HG03108 (cell line): ENCODE results near the gene DOP1A.
A peak's percentile ranks its signal among the peaks of the same experiment; 100 is the strongest.
"Not testable (repeated sequence)": the region's sequence is repeated elsewhere in the genome, so short reads cannot be mapped to it uniquely, and the experiment has no call there.

Experiments
- ATAC-seq: cut with Tn5 transposase; IDR thresholded peaks from one replicate; pipeline ENCODE4 v1.9.1; 2021; ENCODE audit warnings: moderate library complexity; ENCODE audit not compliant: unreplicated experiment

DOP1A gene

DNA sequence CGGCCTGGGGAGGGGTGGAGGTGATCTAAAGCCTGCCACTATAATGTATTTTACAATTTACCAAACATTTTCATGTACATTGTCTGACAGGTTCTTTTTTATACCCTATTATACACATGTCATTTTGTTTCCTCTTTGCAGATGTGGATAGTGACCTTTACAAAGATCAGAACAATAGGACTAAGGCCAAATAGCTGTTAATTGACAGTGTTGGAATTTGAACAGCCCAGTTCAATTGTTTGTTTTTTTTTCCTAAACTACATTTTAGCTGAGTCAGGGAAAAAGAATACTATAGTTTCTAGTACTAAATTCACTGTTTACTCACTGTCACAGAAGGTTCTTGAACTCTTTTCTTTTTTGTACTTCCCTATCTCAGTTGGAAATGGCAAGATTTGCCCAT lies 85.4 kb downstream of the DOP1A start:
- ATAC-seq = no peak

DNA sequence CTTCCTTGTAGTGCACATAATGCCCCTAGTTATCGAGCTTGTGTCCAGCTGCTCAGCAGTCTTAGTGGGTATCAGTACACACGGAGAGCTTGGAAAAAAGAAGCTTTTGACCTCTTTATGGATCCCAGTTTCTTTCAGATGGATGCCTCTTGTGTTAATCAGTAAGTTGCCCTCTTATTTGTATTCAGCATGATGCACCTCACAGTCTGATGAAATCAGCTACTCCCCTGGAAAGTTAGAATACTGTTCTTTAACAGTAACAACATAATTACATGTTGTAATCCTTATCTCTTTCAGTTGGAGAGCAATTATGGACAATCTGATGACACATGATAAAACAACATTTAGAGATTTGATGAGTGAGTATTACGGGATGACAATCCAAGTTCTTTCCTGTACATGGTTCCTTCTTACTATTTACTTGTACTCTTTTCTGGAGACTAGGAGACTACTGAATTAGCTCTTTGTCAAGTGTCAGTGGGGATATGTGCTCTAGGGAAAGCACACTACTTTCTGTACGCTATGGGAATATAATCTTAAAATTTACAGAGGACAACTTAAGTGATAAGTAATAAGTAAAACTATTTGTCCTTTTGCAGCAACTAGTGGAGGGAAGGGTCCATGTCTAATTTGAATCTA lies 86.5 kb downstream of the DOP1A start:
- ATAC-seq = no peak

- ATAC-seq = no peak
Measured at GRCh38 chr6:83155794-83156193, 88.3 kb downstream of the DOP1A start.

DNA sequence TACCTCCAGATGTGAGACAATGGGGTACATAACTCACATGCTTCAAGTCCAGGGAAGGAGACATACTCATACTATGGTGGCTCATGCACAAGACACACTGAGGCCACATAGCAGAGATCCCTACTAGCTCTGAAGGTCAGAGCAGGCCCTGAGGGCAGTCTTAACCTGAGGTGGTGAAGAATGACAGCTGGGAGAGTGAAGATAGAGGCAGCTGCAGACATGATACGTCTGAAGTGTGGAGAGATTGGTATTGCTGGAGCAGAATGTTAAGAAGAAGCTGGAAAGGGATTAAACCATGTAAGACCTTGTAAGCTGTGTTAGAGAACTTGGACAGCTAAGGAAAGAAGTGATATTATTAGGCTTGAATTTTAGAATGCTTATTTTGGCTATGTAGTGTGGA lies 92.7 kb downstream of the DOP1A start:
- no peak for ATAC-seq

DNA sequence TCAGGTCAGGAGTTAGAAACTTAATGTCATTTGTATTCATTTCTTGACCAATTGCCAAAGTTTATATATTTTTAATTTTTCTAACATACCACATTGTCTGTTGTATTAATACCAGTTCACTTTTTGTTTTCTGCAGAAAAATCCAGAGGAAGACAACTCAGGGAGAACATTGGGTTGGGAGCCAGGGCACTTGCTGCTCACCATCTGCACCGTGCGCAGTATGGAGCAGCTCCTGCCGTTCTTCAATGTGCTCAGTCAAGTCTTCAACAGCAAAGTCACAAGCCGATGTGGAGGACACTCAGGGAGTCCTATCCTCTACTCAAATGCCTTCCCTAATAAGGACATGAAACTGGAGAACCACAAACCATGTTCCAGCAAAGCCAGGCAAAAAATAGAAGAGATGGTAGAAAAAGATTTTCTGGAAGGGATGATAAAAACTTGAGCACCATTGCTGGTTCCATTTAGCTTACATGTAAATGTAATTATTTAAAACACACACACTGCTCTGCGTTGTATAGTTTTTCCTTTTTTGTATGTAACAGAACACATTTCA lies 100.3 kb downstream of the DOP1A start:
- no peak for ATAC-seq

DNA sequence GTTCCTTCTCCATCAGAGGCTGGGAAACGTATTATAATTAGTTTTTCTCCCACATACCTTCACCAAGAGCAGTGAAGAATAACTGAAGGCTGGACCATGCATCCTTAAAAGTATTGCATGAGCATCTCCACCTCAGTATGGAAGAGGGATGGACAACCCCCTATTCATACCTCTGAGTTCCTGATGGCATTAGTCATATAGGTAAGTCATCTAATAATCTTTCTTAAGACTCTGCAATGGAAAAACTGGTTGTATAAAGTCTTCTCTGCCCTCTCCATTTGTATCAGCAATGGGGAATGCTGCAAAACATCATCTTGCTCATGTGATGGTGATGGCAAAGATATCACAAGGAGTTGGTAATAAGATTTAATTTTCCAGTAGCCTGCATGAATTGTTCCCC lies 101.1 kb downstream of the DOP1A start:
- ATAC-seq = no peak

DNA sequence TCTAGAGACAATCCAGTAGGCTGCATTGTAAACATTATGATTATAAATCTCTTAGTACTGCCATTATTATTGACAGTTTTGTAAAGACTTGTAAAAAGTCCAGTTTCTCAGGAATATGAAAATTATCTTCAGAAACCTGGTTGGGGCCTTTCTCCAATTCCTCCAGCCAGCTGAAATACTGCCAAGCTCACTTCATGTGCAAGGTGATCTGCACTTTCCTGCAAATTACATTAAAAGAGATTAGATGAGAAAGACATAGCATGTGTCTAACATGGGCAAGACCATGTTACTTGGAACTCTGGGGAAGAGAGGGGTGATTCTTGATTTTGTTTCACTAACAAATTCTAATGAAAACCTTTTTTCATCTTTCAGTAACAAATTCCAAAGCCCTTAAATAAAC lies 101.6 kb downstream of the DOP1A start:
- no peak for ATAC-seq

DNA sequence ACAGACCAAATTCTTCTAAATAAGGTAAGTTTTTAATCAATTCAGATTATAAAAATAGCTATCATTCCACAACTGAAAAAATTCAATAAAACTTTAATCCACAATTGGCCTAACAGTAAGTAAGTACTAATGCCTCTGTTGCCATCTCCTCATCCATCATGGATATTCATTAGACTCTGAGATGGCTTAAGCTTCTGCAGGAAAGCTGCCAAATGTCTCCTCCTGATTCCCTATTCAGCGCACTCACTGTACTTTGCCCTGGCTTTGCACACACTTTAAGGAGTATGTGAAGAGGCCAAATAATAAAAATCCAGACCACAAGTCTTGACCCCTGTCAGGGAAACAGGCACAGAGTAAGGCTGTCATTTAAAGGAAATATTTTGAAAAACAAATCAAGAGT lies 102.0 kb downstream of the DOP1A start:
- no peak for ATAC-seq

DNA sequence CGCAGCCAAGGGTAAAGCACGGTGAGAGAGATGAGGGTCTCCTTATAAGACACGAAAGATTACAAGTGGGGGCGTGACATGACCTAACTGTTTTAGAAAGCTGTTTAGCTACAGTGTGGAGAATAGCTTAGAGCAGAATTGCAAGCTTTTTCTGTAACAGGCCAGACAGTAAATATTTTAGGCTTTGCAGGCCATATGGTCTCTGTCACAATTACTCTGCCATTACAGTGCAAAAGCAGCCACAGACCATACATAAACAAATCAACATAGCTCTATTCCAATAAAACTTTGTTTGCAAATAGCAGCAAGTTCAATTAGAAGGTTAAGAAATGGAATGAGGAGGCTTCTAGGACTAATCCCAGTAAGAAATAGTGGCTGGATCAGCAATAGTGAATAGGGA lies 108.8 kb downstream of the DOP1A start:
- ATAC-seq = no peak

GRCh38 chr6:83180426-83180950 lies 113.0 kb downstream of the DOP1A start:
- ATAC-seq = no peak

DNA sequence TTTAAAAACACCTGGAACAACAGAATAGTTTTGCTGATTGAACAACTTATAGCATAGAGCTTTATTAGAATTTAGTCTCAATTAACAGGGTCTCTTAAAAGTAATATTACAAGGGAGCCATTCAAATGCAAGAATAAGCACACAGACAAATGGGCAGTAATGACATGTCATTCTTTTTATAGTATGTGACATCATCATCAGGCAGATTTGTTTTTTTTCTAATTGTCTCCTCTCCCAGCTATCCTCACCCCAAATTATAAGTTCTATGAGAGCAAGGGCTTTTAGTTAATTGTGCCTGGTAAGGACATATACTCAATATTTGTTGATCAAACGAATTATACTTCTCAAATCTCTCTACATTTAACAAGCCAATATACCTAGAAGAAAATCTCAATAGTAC lies 114.6 kb downstream of the DOP1A start:
- no peak for ATAC-seq

- ATAC-seq = no peak
Measured at GRCh38 chr6:83183082-83183828, 115.8 kb downstream of the DOP1A start.

DNA sequence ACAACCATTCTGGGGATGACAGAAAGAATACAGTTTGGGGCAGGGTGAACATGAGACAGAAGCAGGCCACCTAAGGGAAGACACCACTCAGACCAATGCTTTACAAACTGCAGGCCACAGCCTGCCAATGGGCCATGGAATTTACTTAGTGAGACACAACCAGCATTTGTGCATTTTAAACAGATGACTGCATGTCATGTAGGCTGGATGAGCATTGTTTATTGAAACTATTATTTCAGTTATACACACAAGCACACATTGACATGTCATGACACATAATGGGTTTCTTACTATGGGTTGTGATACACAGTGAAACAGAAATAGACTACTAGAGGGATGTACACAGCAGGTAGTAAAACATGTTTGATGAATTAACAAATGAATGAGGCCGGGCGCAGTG lies 117.6 kb downstream of the DOP1A start:
- no peak for ATAC-seq

- no peak for ATAC-seq
Measured at GRCh38 chr6:83188501-83188900, 121.0 kb downstream of the DOP1A start.

- no peak for ATAC-seq
Measured at GRCh38 chr6:83190626-83191025, 123.2 kb downstream of the DOP1A start.

- not testable (repeated sequence) for ATAC-seq
Measured at GRCh38 chr6:83191974-83192373, 124.5 kb downstream of the DOP1A start.

DNA sequence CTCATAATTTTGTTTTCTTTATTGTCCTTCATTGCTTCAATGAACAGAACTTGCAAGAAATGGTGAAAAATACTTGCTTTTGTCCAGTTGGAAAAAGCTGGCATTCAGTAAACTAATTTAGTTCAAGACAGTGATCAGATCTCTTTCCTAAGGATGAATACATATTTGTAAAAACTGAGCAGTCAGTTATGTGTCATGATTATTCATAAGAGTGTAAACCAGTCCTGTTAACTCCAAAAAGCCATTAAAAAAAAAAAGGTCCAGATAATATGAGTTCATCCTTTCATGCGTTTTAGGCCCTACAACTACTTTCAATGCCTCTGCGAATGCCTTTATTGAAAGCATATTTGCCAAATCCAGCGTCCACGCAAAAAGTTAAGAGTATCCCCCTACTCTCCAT lies 125.0 kb downstream of the DOP1A start:
- no peak for ATAC-seq

- peak; percentile 96 for ATAC-seq
Measured at GRCh38 chr6:83192871-83193746, 125.6 kb downstream of the DOP1A start, which contains the start of the genes PGM3 and RWDD2A. PGM3 (minus strand) TSS chr6:83193265; CDS start chr6:83191012, 2,253 bp downstream. RWDD2A (plus strand) TSS chr6:83193357; CDS start chr6:83194452, 1,095 bp downstream.

DNA sequence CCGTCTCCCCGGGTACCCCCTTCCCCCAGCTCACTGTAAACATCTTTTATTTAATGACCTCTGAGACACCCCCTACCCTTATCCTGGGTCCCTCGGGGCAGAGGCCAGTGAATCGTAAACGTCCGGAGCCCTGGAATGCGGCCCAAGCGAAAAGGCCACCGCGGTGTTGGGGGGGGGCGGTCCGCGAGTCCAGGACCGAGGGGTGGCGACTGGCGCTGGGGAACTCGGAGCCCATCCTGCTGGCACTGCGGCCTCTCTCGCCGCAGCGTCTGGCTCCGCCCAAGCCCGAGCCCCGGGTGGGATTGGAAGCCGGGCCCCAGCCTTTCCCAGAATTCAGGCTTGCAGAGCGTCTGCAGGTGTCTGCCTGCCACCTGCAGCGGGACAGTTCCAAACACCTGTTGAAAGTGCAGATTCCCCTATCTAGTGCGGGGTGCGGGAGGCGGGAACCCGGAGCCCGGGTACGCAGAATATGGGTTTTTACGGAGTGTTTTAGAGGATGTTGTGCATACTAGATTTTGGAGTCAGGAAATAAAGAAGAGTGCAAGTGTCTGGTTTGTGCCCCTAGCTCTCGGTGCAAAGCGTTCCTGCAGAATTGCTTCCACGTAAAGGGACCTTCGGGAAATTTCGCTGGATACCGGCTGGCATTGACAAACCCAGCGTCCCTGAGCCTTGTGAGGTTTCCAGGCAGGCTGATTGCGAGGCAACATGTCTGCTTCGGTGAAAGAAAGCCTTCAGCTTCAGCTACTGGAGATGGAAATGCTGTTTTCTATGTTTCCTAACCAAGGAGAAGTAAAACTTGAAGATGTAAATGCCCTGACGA lies 126.5 kb downstream of the DOP1A start:
- ATAC-seq = peak; percentile 22

- ATAC-seq = no peak
Measured at GRCh38 chr6:83198486-83199172, 131.2 kb downstream of the DOP1A start.
